ENCODE results near the gene RGS19.

DNA sequence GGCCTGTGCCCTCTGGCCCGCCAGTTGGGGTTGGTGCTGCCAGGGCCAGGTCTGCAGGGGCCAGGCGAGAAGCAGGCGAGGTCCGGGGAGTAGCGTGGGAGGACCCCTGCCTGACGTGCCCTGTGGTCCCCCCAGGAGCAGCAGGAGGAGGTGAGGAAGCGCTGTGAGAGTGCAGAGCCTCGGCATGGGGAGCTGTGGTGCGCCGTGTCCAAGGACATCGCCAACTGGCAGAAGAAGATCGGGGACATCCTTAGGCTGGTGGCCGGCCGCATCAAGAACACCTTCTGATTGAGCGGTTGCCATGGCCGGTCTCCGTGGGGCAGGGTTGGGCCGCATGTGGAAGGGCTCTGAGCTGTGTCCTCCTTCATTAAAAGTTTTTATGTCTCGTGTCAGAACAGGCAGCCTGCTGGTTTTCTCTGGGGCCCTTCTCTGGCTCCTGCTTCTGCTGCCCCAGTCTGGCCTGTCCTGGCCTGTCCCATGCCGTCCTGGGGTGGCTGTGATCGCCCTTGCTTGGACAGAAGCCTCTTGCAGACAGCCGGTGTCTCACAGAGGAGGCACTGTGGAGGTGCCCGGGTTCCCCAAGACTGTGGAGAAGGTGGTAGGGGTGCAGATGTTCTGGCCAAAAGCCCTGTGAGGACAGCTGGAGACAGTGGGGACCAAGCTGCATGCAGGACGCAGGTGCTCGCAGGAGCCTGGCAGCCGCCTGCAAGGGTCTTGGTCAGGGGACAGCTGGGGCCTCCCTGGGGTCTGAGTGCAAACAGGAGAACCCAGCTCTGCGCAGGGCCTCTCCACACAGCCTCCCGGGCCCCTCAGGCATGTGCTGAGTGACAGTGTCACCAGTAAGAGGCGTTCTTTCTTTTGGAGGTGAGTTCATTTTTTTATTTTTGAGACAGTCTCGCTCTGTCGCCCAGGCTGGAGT, 46.4 kb downstream of the RGS19 start:
- no peak for TF ChIP-seq POLR2A (IDR thresholded peaks at IDR 0.05; ENCODE audit: low read depth, low read length)
- peak; percentile 5; the same call in 1 of the 2 replicates for TF ChIP-seq POLR2AphosphoS5 (IDR thresholded peaks at IDR 0.05; ENCODE audit: low read depth, low read length)
